ENCODE results near the gene LRP1.
A peak's percentile ranks its signal among the peaks of the same experiment; 100 is the strongest.

The LRP1 gene

GRCh38 chr12:57229046-57229633 is 100.9 kb downstream of the LRP1 start:
- peak; percentile 75 for DNase-seq

DNA sequence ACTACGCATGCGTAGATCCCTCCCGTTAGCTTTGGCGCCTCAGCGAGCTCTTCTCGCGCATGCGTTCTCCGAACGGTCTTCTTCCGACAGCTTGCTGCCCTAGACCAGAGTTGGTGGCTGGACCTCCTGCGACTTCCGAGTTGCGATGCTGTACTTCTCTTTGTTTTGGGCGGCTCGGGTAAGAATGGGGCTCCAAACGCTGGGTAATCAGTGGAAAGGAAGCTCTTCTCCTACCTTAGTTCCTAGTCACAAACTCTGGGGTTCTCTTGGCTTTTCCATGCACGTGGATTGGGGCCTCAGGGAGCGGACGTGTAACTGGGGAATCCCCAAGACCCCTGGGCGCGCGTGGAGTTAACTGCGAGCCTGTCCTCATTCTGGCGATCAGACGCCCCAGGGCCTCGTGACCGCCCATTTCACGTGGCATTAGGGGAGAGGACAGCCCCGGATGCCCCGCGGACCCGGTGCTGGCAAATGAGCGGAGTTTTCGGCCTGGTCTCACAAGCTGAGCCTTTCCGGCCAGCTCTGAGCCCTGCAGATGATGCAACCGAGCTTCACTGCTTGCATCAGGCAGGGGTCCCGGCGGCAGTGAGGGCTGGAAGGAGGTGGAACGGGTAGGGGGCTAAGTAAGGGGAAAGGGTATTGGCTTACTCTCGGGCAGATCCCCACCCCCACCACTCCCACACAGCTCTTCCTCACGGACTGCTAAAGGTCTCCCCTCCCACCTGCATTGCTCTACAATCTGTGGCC is 101.5 kb downstream of the LRP1 start, which contains the start of gene SHMT2:
Gene SHMT2 (plus strand): TSS at position 78 of the 747 bp plus-strand sequence. CDS start 68 bp downstream, at position 146.
- peak; percentile 96 for DNase-seq

DNA sequence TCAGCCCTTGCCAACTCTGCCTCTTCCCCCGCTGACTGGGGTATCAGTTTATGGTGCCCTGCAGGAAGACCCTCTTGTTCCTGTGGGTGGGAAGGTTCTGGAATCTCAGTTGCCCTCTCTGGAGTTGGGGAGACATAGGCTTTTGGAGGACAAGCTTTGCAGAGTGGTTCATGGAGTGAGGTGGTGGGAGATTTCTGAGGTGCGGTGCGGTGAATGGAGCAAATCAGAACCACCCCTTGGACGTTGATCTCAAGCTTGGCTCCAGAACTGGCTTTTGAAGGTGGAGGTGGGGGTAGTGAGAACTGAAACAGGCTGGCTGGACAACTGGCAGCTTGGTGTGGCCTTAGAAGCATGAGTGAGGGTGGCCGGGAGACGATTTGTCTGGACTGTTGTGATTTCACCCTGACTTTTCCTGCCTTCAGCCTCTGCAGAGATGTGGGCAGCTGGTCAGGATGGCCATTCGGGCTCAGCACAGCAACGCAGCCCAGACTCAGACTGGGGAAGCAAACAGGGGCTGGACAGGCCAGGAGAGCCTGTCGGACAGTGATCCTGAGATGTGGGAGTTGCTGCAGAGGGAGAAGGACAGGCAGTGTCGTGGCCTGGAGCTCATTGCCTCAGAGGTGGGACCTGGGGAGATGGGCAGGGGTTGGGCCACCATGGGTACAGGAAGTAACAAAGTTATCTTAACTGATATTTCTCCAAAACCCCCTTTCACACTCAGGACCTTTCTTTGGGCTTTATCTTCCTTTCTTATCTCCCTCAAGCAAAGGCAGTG is 102.3 kb downstream of the LRP1 start:
- no peak for DNase-seq

GRCh38 chr12:57231276-57232021 is 103.2 kb downstream of the LRP1 start:
- DNase-seq: no peak

- DNase-seq: no peak
Observed at GRCh38 chr12:57232156-57232756, 104.0 kb downstream of the LRP1 start.

GRCh38 chr12:57233357-57234232 is 105.3 kb downstream of the LRP1 start:
- DNase-seq: no peak

GRCh38 chr12:57234233-57234570 is 105.9 kb downstream of the LRP1 start:
- no peak for DNase-seq

- DNase-seq: no peak
Observed at GRCh38 chr12:57234571-57235016, 106.3 kb downstream of the LRP1 start.

DNA sequence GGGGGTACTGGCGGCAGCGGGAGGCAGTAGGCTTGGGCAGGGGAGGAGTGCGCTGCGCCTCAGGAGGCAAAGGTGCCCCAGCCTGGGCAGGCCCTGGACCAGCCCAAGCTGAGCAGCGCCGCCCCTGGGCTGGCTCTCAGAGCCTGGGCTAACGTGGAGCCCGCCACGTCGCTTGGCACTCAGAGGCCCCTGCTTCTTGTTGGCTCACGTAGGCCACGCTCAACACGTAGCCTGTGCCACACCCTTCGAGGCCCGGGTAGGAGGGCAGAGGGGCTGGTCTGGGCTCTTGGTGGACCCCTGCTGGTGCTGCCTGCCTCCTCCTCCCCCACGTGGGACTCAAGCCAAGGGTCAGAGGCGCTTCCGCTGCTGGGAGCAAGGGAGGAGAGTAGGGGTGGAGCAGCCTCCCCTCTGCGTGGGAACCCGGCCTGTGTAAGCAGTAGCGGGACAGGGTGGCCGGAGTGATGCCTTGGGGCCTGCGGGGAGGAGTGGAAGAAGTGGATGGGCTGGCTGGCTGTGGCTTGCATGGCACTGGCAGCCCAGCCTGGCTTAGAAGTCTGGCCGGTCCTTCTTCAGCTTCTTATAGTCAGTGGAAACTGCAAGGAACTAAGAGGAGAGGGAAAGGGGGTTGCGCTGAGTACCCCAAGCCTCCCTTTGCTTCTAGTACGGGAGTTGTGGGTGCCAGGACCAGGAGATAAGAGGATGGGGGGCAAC is 106.9 kb downstream of the LRP1 start:
- no peak for DNase-seq

DNA sequence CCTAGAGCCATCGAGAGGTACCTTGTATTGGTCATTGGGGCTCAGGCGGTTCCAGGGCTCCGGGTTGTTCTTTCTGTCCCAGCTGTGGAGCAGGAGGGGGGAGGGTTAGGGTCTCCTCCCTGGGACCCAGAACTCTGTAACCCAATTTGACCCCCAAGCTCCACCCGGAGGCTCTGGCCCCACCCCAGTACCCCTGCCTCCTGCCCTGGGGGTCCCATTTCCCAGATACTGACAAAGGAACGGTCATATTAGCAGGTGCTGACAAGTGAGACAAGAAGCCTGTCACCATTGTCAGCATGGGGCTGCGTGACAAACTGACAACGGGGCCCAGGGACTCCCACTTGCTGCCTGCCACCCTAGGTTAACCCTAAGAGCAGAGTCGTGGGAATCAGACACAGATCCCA is 107.4 kb downstream of the LRP1 start:
- DNase-seq: no peak

GRCh38 chr12:57236201-57236924 is 108.1 kb downstream of the LRP1 start:
- DNase-seq: no peak

- DNase-seq: no peak
Observed at GRCh38 chr12:57236925-57237595, 108.8 kb downstream of the LRP1 start.

- no peak for DNase-seq
Observed at GRCh38 chr12:57237596-57237931, 109.3 kb downstream of the LRP1 start.

GRCh38 chr12:57237932-57238853 is 109.9 kb downstream of the LRP1 start:
- no peak for DNase-seq

GRCh38 chr12:57238854-57239554 is 110.7 kb downstream of the LRP1 start:
- DNase-seq: peak; percentile 78

DNA sequence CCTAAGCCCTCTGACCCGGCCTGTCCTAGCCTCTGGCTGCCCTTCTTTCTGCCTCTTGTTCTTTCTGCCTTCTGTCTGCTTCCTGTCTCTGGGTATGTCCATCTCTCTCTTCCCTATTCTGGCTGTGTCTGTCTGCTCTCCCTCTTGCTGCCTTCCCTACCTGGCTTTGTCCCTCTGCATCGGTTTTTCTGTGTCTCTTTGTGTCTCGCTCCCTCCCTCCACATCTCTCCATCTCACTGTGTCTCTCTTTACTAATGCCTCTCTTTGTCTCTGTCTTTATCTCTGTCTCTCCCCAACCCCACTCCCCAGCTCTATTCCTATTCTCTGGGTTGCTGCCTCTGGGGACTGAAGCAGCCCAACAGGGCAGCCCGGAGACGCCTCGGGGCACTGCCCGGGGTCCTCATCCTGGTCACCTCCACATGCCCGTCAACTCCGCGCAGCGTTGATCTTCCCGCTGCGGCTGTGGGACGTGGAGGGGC is 111.3 kb downstream of the LRP1 start:
- DNase-seq: no peak

DNA sequence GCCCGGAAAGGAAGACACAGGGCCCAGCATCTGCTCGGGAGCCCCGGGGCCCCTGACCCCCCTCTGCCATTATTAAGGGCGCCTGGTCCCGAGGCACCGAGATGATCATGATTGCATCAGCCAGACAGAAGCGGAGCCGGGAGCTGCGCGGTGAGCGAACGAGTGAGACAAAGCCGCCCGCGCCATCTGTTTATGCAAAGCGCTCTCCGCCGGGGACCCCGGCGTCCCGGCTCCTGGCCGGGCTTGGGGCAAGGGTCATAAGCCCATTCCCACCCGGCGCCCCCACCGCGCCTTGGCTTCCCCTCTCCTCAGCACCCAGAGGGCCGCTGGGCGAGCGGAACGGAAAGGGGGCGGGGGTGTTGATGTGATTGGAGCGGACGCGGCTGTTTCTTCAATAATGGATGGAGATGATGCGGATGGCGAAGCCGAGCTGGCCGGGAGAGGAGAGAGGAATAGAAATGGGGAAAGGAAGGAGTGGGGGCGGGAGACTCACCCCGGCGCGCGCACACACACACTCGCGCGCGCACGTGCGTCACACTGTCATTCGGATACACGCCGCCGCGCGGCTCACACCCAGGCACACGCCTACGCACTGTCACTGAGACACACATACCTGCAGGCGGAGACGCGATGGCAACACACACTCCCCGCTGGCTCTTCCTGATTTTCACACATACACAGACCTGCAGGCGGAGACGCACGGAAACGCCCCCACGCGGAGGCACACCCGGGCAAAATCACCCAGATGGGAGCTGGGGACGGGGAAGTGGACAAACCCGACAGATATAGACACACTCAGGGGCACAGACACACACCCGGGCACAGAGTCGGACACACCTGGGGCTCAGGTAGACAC is 112.0 kb downstream of the LRP1 start:
- peak; percentile 61 for DNase-seq
